Activated CD4-positive, alpha-beta T cell treated with anti-CD3 and anti-CD28 coated beads for 4 hours (primary cell): ENCODE measurements around the gene GAN.

Source experiments
- DNase-seq, 2 donors: peaks; one replicate each; pipeline ENCODE4 v3.0.0-alpha.2; 2020

GAN gene

GRCh38 chr16:81436386-81436785 is 121.6 kb downstream of the GAN start:
- no peak for DNase-seq

GRCh38 chr16:81437865-81438264 is 123.1 kb downstream of the GAN start:
- DNase-seq: no peak
